ENCODE results near the gene SREBF1. TPM values are rescaled to one million over a fixed set of nuclear protein-coding genes. Genes with fewer than 3 reads are reported as not detected.

SREBF1 gene
- total RNA-seq, 1 experiment from 2014 or later: 52.0 TPM

DNA sequence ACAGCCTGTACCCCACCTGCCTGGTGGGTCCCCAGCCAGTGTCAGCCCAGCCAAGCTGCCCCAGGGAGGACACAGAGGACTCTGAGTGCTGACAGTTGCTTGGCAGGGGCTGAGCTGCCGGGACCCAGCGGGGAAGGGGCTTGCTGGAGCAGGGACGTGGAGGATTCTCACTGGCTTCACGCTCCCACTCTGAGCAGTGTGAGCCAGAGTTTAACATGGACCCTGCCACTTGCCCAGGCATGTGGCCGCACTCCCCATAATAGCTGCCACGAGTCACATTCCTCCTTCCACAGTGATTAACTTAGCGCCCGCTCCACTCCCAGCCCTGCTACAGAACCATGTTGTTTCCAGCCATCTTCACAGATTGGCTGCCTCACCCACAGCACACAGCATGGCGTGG is 31.2 kb downstream of the SREBF1 start:
- DNase-seq: no peak
- Histone ChIP-seq H3K4me3 (ENCODE audit: low read length) (no peak overlapping the region), H3K4me2 (ENCODE audit: low read depth, low read length, poor library complexity, severe bottlenecking) (no peak overlapping the region), H3K9me2 (replicated peaks; ENCODE audit: insufficient read depth, low read length) (no peaks in the 10 kb centered on the region), H3K79me2 (ENCODE audit: low read length) (no peaks in the 10 kb centered on the region), H3K4me1 (ENCODE audit: low read length) (peaks cover 24% of the 10 kb centered on the region), H3K9me3 (ENCODE audit: low read length) (no peaks in the 10 kb centered on the region), H2AFZ (ENCODE audit: low read length) (no peak overlapping the region), H3K36me3 (ENCODE audit: insufficient read depth, low read length) (peaks cover 11% of the 10 kb centered on the region), H3K9ac (ENCODE audit: low read length) (no peak overlapping the region), H3K27ac (ENCODE audit: low read length) (no peak overlapping the region), H4K20me1 (ENCODE audit: insufficient read depth, low read depth, low read length) (no peaks in the 10 kb centered on the region; the same call in 1 of the 2 replicates), H3K27me3 (ENCODE audit: low read length) (no peaks in the 10 kb centered on the region)

DNA sequence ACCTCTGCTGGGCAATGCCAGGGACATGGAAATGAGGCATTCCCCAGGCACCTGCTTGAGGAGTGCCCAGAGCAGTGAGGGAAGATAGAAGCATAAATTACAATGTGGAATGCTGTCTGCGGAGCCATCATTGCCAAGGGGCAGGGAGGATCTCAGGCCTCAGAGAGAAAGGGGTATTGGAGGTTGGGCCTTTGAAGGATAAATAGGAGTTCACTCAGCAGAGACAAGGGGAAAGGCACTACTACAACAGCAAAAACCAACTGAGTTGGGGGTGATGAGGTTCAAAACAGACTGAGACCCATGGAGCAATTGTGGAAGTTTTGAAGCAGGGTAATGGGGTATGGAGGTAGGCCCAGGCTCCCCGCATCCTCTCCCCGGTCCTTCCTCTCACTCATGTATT is 32.8 kb downstream of the SREBF1 start:
- no peak overlapping the region for H2AFZ ChIP-seq (ENCODE audit: low read length)
- no peaks in the 10 kb centered on the region for H3K79me2 ChIP-seq (ENCODE audit: low read length)
- H3K36me3 ChIP-seq (ENCODE audit: insufficient read depth, low read length): peaks cover 8% of the 10 kb centered on the region
- no peaks in the 10 kb centered on the region for H3K9me2 ChIP-seq (replicated peaks; ENCODE audit: insufficient read depth, low read length)
- no peak overlapping the region for H3K27ac ChIP-seq (ENCODE audit: low read length)
- H3K9me3 ChIP-seq (ENCODE audit: low read length): no peaks in the 10 kb centered on the region
- H3K4me2 ChIP-seq (ENCODE audit: low read depth, low read length, poor library complexity, severe bottlenecking): no peak overlapping the region
- no peak for DNase-seq
- H3K4me1 ChIP-seq (ENCODE audit: low read length): peaks cover 36% of the 10 kb centered on the region
- H3K4me3 ChIP-seq (ENCODE audit: low read length): no peak overlapping the region
- no peaks in the 10 kb centered on the region; the same call in 1 of the 2 replicates for H4K20me1 ChIP-seq (ENCODE audit: insufficient read depth, low read depth, low read length)
- no peaks in the 10 kb centered on the region for H3K27me3 ChIP-seq (ENCODE audit: low read length)
- H3K9ac ChIP-seq (ENCODE audit: low read length): no peak overlapping the region

DNA sequence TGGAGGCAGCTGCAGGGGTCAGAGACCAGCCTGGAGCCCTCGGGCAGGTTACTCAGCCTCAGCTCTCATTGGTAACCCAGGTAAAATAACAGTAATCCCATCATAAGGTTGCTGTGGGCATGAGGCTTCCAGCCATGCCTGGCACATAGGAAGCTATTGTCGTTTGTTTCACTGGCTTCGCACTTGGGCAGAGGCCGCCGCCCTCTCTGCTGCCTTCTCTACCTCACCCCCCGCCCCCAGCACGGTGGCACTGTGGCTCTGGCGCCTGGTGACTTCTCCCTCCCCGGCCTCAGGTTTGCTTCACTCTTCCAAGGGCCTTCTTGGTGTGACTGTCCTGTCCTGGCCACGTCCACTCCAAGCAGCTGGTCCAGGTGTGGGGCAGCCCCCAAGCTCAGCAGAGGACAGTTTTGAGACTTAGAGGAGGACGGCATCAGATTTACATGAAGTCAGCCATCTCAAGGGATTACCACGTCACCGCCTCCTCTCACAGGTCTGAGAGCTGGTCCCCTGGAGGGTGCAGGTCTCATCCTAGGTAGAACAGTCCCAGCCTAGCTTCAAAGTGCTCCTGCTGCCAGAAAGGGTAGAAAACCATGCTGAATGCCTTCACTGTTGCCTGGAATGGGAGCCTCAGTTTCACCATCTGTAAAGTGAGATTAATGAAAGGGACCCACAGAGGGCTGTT is 34.8 kb downstream of the SREBF1 start:
- no peak overlapping the region for H3K27ac ChIP-seq (ENCODE audit: low read length)
- no peaks in the 10 kb centered on the region for H3K9me3 ChIP-seq (ENCODE audit: low read length)
- H3K36me3 ChIP-seq (ENCODE audit: insufficient read depth, low read length): peaks cover 8% of the 10 kb centered on the region
- no peaks in the 10 kb centered on the region for H3K27me3 ChIP-seq (ENCODE audit: low read length)
- peak; percentile 63 for DNase-seq
- peaks cover 40% of the 10 kb centered on the region for H3K4me1 ChIP-seq (ENCODE audit: low read length)
- no peak overlapping the region for H3K4me3 ChIP-seq (ENCODE audit: low read length)
- no peaks in the 10 kb centered on the region for H3K9me2 ChIP-seq (replicated peaks; ENCODE audit: insufficient read depth, low read length)
- H4K20me1 ChIP-seq (ENCODE audit: insufficient read depth, low read depth, low read length): no peaks in the 10 kb centered on the region; the same call in 1 of the 2 replicates
- H3K4me2 ChIP-seq (ENCODE audit: low read depth, low read length, poor library complexity, severe bottlenecking): no peak overlapping the region
- no peak overlapping the region for H2AFZ ChIP-seq (ENCODE audit: low read length)
- H3K9ac ChIP-seq (ENCODE audit: low read length): no peak overlapping the region
- H3K79me2 ChIP-seq (ENCODE audit: low read length): no peaks in the 10 kb centered on the region

DNA sequence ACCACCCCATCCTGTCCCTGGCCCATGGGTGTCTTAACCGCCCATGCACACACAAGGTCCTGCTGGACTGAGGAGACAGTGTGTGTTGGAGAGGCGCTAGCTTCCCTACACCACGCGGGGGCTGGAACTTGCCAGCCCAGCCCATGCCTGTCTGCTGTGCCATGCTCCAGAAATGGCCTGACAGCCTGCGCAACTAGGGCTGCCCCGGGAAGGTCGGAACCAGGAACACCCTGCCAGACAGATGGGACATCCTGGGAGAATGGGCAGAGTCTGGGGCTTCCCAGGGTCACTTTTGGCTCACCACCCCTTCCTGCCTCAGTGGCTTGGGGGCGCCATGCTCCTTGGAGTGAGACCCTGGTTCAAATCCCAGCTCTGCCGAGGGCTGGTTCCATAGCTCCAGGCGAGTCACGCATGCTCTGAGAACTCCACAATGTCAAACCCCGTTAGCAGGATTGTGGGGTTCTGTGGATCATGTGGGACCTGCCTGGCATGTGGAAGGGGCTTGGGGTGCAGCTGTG is 36.2 kb downstream of the SREBF1 start:
- DNase-seq: no peak
- H3K9ac ChIP-seq (ENCODE audit: low read length): no peak overlapping the region
- peaks cover 40% of the 10 kb centered on the region for H3K4me1 ChIP-seq (ENCODE audit: low read length)

DNA sequence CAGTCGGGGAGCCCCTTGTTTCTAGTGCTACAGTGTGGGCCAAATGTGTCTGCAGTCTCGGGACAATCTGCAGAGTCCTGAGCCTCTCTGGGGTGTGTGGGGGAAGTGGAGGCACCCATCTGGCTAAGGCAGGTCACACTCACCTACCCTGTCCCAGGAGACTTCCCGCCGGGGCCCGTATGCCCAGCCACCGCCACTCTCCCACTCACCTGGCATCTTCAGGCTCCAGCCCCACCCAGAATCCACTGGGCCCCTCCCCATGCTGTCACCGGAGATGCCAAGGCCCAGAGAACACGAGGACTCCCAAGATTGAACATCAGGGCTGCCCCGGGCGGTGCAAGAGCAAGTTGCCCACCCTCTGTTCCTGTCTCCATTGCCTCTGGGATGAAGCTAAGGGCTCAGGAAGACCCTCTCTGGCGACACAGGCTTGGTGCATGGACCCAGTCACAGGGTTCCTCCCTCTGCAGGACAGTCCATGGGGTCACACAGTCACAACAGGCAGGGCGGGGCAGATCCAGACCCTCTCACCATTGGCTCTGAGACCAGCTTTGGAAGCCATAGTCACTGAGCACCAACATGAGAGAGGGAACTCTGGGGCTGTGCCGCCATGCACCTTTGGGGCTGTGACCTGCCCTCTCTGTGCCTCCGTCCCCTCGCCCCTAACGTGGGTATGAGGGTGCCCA is 38.1 kb downstream of the SREBF1 start:
- Histone ChIP-seq H2AFZ (ENCODE audit: low read length) (no peak overlapping the region), H3K4me2 (ENCODE audit: low read depth, low read length, poor library complexity, severe bottlenecking) (no peak overlapping the region), H3K27ac (ENCODE audit: low read length) (no peak overlapping the region), H3K36me3 (ENCODE audit: insufficient read depth, low read length) (no peaks in the 10 kb centered on the region; the same call in 1 of the 2 replicates), H3K79me2 (ENCODE audit: low read length) (no peaks in the 10 kb centered on the region), H3K9me3 (ENCODE audit: low read length) (no peaks in the 10 kb centered on the region), H3K9me2 (replicated peaks; ENCODE audit: insufficient read depth, low read length) (no peaks in the 10 kb centered on the region), H3K9ac (ENCODE audit: low read length) (no peak overlapping the region), H3K27me3 (ENCODE audit: low read length) (no peaks in the 10 kb centered on the region), H4K20me1 (ENCODE audit: insufficient read depth, low read depth, low read length) (no peaks in the 10 kb centered on the region; the same call in 1 of the 2 replicates), H3K4me3 (ENCODE audit: low read length) (no peak overlapping the region), H3K4me1 (ENCODE audit: low read length) (peaks cover 40% of the 10 kb centered on the region)
- DNase-seq: no peak

More for the DNA sequence above, 36.2 kb downstream of the SREBF1 start:
- no peaks in the 10 kb centered on the region for H3K9me2 ChIP-seq (replicated peaks; ENCODE audit: insufficient read depth, low read length)
- H3K79me2 ChIP-seq (ENCODE audit: low read length): no peaks in the 10 kb centered on the region
- no peaks in the 10 kb centered on the region for H3K9me3 ChIP-seq (ENCODE audit: low read length)
- no peak overlapping the region for H3K4me2 ChIP-seq (ENCODE audit: low read depth, low read length, poor library complexity, severe bottlenecking)
- H3K27ac ChIP-seq (ENCODE audit: low read length): no peak overlapping the region
- H3K4me3 ChIP-seq (ENCODE audit: low read length): no peak overlapping the region
- no peaks in the 10 kb centered on the region; the same call in 1 of the 2 replicates for H4K20me1 ChIP-seq (ENCODE audit: insufficient read depth, low read depth, low read length)
- H3K36me3 ChIP-seq (ENCODE audit: insufficient read depth, low read length): peaks cover 8% of the 10 kb centered on the region
- H3K27me3 ChIP-seq (ENCODE audit: low read length): no peaks in the 10 kb centered on the region
- no peak overlapping the region for H2AFZ ChIP-seq (ENCODE audit: low read length)

DNA sequence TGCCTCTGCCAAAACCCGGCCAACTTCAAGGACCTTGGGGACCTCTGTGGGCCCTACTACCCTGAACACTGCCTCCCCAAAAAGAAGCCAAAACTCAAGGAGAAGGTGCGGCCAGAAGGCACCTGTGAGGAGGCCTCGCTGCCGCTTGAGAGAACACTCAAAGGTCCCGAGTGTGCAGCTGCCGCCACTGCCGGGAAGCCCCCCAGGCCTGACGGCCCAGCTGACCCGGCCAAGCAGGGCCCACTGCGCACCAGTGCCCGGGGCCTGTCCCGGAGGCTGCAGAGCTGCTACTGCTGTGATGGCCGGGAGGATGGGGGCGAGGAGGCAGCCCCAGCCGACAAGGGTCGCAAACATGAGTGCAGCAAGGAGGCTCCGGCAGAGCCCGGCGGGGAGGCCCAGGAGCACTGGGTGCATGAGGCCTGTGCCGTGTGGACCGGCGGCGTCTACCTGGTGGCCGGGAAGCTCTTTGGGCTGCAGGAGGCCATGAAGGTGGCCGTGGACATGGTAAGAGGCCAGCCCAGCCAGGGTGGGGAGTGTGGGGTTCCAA is 38.7 kb downstream of the SREBF1 start:
- H3K36me3 ChIP-seq (ENCODE audit: insufficient read depth, low read length): no peaks in the 10 kb centered on the region; the same call in 1 of the 2 replicates
- H3K4me3 ChIP-seq (ENCODE audit: low read length): no peak overlapping the region
- H3K27me3 ChIP-seq (ENCODE audit: low read length): no peaks in the 10 kb centered on the region
- H4K20me1 ChIP-seq (ENCODE audit: insufficient read depth, low read depth, low read length): no peaks in the 10 kb centered on the region; the same call in 1 of the 2 replicates
- no peak overlapping the region for H2AFZ ChIP-seq (ENCODE audit: low read length)
- H3K79me2 ChIP-seq (ENCODE audit: low read length): no peaks in the 10 kb centered on the region
- H3K4me1 ChIP-seq (ENCODE audit: low read length): peaks cover 40% of the 10 kb centered on the region
- no peak overlapping the region for H3K4me2 ChIP-seq (ENCODE audit: low read depth, low read length, poor library complexity, severe bottlenecking)
- no peaks in the 10 kb centered on the region for H3K9me2 ChIP-seq (replicated peaks; ENCODE audit: insufficient read depth, low read length)
- H3K27ac ChIP-seq (ENCODE audit: low read length): no peak overlapping the region
- no peak for DNase-seq
- no peaks in the 10 kb centered on the region for H3K9me3 ChIP-seq (ENCODE audit: low read length)
- no peak overlapping the region for H3K9ac ChIP-seq (ENCODE audit: low read length)

DNA sequence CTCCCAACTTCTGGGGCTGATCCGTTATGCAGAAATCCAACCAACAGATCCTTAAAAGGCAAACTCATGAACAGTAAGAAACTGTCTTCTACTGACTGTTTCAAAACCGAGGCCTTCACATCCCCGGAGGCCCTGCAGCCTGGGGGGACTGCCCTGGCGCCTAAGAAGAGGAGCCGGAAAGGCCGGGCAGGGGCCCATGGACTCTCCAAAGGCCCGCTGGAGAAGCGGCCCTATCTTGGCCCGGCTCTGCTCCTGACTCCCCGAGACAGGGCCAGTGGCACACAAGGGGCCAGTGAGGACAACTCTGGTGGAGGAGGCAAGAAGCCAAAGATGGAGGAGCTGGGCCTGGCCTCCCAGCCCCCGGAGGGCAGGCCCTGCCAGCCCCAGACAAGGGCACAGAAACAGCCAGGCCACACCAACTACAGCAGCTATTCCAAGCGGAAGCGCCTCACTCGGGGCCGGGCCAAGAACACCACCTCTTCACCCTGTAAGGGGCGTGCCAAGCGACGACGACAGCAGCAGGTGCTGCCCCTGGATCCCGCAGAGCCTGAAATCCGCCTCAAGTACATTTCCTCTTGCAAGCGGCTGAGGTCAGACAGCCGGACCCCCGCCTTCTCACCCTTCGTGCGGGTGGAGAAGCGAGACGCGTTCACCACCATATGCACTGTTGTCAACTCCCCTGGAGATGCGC is 39.5 kb downstream of the SREBF1 start:
- Histone ChIP-seq H3K9ac (ENCODE audit: low read length) (no peak overlapping the region), H3K4me1 (ENCODE audit: low read length) (peaks cover 39% of the 10 kb centered on the region), H3K36me3 (ENCODE audit: insufficient read depth, low read length) (no peaks in the 10 kb centered on the region; the same call in 1 of the 2 replicates), H3K27me3 (ENCODE audit: low read length) (no peaks in the 10 kb centered on the region), H3K79me2 (ENCODE audit: low read length) (no peaks in the 10 kb centered on the region), H2AFZ (ENCODE audit: low read length) (no peak overlapping the region), H3K4me3 (ENCODE audit: low read length) (no peak overlapping the region), H3K9me3 (ENCODE audit: low read length) (no peaks in the 10 kb centered on the region), H3K9me2 (replicated peaks; ENCODE audit: insufficient read depth, low read length) (no peaks in the 10 kb centered on the region), H4K20me1 (ENCODE audit: insufficient read depth, low read depth, low read length) (no peaks in the 10 kb centered on the region; the same call in 1 of the 2 replicates), H3K4me2 (ENCODE audit: low read depth, low read length, poor library complexity, severe bottlenecking) (no peak overlapping the region), H3K27ac (ENCODE audit: low read length) (no peak overlapping the region)
- DNase-seq: no peak

DNA sequence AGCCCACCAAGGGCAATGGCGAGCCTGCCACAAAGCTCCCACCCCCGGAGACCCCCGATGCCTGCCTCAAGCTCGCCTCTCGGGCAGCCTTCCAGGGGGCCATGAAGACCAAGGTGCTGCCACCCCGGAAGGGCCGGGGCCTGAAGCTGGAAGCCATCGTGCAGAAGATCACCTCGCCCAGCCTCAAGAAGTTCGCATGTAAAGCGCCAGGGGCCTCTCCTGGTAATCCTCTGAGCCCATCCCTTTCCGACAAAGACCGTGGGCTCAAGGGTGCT is 40.1 kb downstream of the SREBF1 start:
- H3K27ac ChIP-seq (ENCODE audit: low read length): no peak overlapping the region
- no peaks in the 10 kb centered on the region; the same call in 1 of the 2 replicates for H4K20me1 ChIP-seq (ENCODE audit: insufficient read depth, low read depth, low read length)
- H3K4me3 ChIP-seq (ENCODE audit: low read length): no peak overlapping the region
- H3K4me1 ChIP-seq (ENCODE audit: low read length): peaks cover 35% of the 10 kb centered on the region
- no peak for DNase-seq
- H3K27me3 ChIP-seq (ENCODE audit: low read length): no peaks in the 10 kb centered on the region
- no peak overlapping the region for H2AFZ ChIP-seq (ENCODE audit: low read length)
- no peaks in the 10 kb centered on the region; the same call in 1 of the 2 replicates for H3K36me3 ChIP-seq (ENCODE audit: insufficient read depth, low read length)
- no peak overlapping the region for H3K4me2 ChIP-seq (ENCODE audit: low read depth, low read length, poor library complexity, severe bottlenecking)
- no peaks in the 10 kb centered on the region for H3K9me3 ChIP-seq (ENCODE audit: low read length)
- peaks cover 4% of the 10 kb centered on the region for H3K79me2 ChIP-seq (ENCODE audit: low read length)
- no peak overlapping the region for H3K9ac ChIP-seq (ENCODE audit: low read length)
- no peaks in the 10 kb centered on the region for H3K9me2 ChIP-seq (replicated peaks; ENCODE audit: insufficient read depth, low read length)

All from Karpas-422 (cell line).